K562 (cell line): ENCODE measurements around the gene ZDHHC8. TPM values are rescaled to one million over a fixed set of nuclear protein-coding genes. Genes with fewer than 3 reads are reported as not detected.

Experiments used
- ARID3A ChIP-seq: IDR thresholded peaks from 2 replicates; pipeline ENCODE4 v1.6.1; 2012; ENCODE audit warnings: low read depth, low read length, improper control_type of control experiment, borderline replicate concordance
- ATF2 ChIP-seq: sonication (generic); formaldehyde crosslinking; IDR thresholded peaks from 2 replicates; pipeline ENCODE4 v1.8.1; 2022; ENCODE audit warnings: missing genetic modification reagents
- BRF1 ChIP-seq: IDR thresholded peaks from 3 replicates; pipeline ENCODE4 v1.6.1; 2011; ENCODE audit warnings: borderline replicate concordance, mild to moderate bottlenecking; ENCODE audit not compliant: insufficient read length; ENCODE audit errors: extremely low read depth
- CLOCK ChIP-seq: fragments of 250-450 bp; sonication (Bioruptor Pico); IDR thresholded peaks from 2 replicates; pipeline ENCODE4 v1.4.0; 2020; ENCODE audit warnings: mild to moderate bottlenecking, moderate library complexity, borderline replicate concordance
- KLF13 ChIP-seq: fragments of 450-650 bp; IDR thresholded peaks from 2 replicates; pipeline ENCODE4 v1.6.1; 2016; ENCODE audit warnings: missing genetic modification characterization, low read depth, mild to moderate bottlenecking, missing compliant biosample characterization, moderate library complexity, borderline replicate concordance
- MNT ChIP-seq, 2 experiments: fragments of 450-650 bp; conservative IDR thresholded peaks; 2 replicates each; pipeline ENCODE4 v1.6.1; 2017; ENCODE audit warnings: mild to moderate bottlenecking in 2 of 2, moderate library complexity in 2 of 2
- NFIC ChIP-seq: fragments of 450-650 bp; IDR thresholded peaks from 2 replicates; pipeline ENCODE4 v1.6.1; 2017; ENCODE audit warnings: mild to moderate bottlenecking, inconsistent platforms
- POLR2G ChIP-seq: fragments of 200-400 bp; formaldehyde crosslinking; IDR thresholded peaks from 2 replicates; pipeline ENCODE4 v1.6.1; 2017; ENCODE audit warnings: low read depth, mild to moderate bottlenecking, antibody characterized with exemption, low read length, moderate library complexity
- SMC3 ChIP-seq: conservative IDR thresholded peaks from 2 replicates; pipeline ENCODE4 v1.6.1; 2011; ENCODE audit warnings: low read depth, low read length, improper control_type of control experiment; ENCODE audit not compliant: insufficient read depth
- ZNF263 ChIP-seq: sonication (generic); formaldehyde crosslinking; IDR thresholded peaks from 2 replicates; pipeline ENCODE4 v1.8.0; 2022; ENCODE audit warnings: mild to moderate bottlenecking, missing genetic modification reagents, borderline replicate concordance
- polyA plus RNA-seq, 8 experiments: library from polyadenylated mRNA; depleted of rRNA in 4 of 8; stranded (reverse) in 5 of 8; unstranded in 3 of 8; fragments of >200 nt; fragmentation: Nextera tagmentation in 2 of 8; fragmentation: Illumina TruSeq in 1 of 8; extraction: Ambion mirVana in 2 of 8; extraction: Trizol in 1 of 8; gene quantifications; 2 replicates each; pipeline versions ENCODE4 v1.2.1 to v1.2.3, GENCODE V29; 2011 to 2014; ENCODE audit warnings: inconsistent platforms in 1 of 8, missing spikeins in 1 of 8
- total RNA-seq, 7 experiments: library from RNA; depleted of rRNA in 6 of 7; stranded (reverse); fragments of >200 nt in 6 of 7; fragmentation: Illumina TruSeq in 2 of 7; extraction: Trizol in 2 of 7; gene quantifications; 2 replicates each; pipeline versions ENCODE4 v1.2.1 to v1.2.3, GENCODE V29; 2011 to 2021; ENCODE audit warnings: low replicate concordance in 1 of 7
- TF ChIP-seq, protein P1 (sequence below): fragments of 450-650 bp; formaldehyde crosslinking; IDR thresholded peaks from 2 replicates; pipeline ENCODE4 v1.4.0; 2020; ENCODE audit warnings: mild to moderate bottlenecking, moderate library complexity
- TF ChIP-seq, protein P2 (sequence below): fragments of 250-450 bp; sonication (Bioruptor Pico); IDR thresholded peaks from 2 replicates; pipeline ENCODE4 v1.8.0; 2022; ENCODE audit warnings: inconsistent platforms

ZDHHC8 gene
- total and polyA plus RNA-seq, 9 of the 15 experiments (the other 6 are each of a cell fraction or from before 2014, with no cell fraction given): 0.04 to 109 (median 16.4) TPM

DNA sequence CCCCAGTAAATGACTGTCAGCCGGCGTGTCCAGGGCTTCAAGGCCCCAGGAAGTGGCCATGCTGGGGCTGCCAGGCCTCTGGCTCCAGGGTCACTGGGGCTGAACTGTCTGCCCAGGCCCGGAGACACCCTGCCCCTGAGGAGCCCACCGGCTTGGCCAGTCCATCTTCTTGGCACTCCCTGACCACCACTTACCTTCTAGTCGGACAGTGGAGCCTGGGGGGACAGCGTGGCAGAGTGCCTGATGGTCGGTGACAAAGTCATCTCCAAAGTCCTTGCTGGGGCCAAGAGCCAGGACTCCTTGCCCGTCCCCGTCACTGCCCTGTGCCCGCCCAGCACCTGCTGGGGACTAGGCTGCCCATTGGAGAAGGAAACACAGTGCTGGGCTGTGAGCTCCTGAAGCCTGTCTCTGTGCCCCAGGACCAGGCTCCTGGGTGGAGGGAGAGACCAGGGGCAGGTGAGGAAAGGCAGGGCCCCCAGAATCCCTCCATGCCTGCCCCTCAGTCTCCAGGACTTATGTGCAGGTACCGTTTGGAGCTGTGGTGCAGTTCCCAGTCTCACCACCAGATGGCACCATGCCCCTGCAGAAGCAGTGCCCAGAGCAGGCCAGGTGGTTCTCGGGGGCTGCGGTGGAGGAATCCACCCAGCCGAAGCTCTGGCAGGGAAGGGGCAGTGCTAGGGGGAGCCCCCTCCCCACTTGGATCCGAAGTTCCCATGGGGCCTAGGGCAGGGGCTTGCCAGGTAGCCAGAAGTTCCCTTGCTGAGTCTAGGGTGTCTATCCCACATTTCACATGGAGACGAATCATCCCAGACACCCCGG is 25.2 kb downstream of the ZDHHC8 start (continued):
- TF ChIP-seq ATF2 (CRISPR knock-in tag) (0 out of 2 replicates have a peak, but pooled peaks have one; percentile 51), ARID3A (no peak), ZNF263 (CRISPR knock-in tag) (no peak; the same call in none of the 2 replicates), NFIC (0 out of 2 replicates have a peak, but pooled peaks have one; percentile 22), KLF13 (tag) (peak; percentile 4; the same call in 1 of the 2 replicates), SMC3 (peak; percentile 100), MNT (conservative IDR thresholded peaks at IDR 0.05) (no peak), BRF1 (no peak), POLR2G (no peak), CLOCK (CRISPR knock-in tag) (no peak)
- TF ChIP-seq, protein P1, sequence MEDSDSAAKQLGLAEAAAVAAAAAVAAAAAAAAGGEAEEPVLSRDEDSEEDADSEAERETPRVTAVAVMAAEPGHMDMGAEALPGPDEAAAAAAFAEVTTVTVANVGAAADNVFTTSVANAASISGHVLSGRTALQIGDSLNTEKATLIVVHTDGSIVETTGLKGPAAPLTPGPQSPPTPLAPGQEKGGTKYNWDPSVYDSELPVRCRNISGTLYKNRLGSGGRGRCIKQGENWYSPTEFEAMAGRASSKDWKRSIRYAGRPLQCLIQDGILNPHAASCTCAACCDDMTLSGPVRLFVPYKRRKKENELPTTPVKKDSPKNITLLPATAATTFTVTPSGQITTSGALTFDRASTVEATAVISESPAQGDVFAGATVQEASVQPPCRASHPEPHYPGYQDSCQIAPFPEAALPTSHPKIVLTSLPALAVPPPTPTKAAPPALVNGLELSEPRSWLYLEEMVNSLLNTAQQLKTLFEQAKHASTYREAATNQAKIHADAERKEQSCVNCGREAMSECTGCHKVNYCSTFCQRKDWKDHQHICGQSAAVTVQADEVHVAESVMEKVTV (CRISPR knock-in tag): peak; percentile 100
- TF ChIP-seq, protein P2, sequence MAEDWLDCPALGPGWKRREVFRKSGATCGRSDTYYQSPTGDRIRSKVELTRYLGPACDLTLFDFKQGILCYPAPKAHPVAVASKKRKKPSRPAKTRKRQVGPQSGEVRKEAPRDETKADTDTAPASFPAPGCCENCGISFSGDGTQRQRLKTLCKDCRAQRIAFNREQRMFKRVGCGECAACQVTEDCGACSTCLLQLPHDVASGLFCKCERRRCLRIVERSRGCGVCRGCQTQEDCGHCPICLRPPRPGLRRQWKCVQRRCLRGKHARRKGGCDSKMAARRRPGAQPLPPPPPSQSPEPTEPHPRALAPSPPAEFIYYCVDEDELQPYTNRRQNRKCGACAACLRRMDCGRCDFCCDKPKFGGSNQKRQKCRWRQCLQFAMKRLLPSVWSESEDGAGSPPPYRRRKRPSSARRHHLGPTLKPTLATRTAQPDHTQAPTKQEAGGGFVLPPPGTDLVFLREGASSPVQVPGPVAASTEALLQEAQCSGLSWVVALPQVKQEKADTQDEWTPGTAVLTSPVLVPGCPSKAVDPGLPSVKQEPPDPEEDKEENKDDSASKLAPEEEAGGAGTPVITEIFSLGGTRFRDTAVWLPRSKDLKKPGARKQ (CRISPR knock-in tag): no peak
